Measurements from ENCODE around the gene ZSWIM1.
A peak's percentile ranks its signal among the peaks of the same experiment; 100 is the strongest.
"Not testable (repeated sequence)": the region's sequence is repeated elsewhere in the genome, so short reads cannot be mapped to it uniquely, and the experiment has no call there.

Gene ZSWIM1

GRCh38 chr20:45909817-45910669, 29.0 kb downstream of the ZSWIM1 start:
- DNase-seq: no peak

GRCh38 chr20:45910670-45911485, 29.9 kb downstream of the ZSWIM1 start:
- peak; percentile 97 for DNase-seq

- DNase-seq: peak; percentile 29
Measured at GRCh38 chr20:45911486-45912343, 30.7 kb downstream of the ZSWIM1 start, which contains the start of gene PLTP. TSS of gene PLTP (minus strand) at chr20:45912155. CDS start at chr20:45911452, 703 bp downstream.

GRCh38 chr20:45912344-45912682, 31.3 kb downstream of the ZSWIM1 start:
- no peak for DNase-seq

- no peak for DNase-seq
Measured at GRCh38 chr20:45913116-45913515, 32.1 kb downstream of the ZSWIM1 start.

- no peak for DNase-seq
Measured at GRCh38 chr20:45917790-45918141, 36.7 kb downstream of the ZSWIM1 start.

GRCh38 chr20:45918182-45918737, 37.2 kb downstream of the ZSWIM1 start:
- no peak for DNase-seq

GRCh38 chr20:45918779-45919537, 37.9 kb downstream of the ZSWIM1 start:
- no peak for DNase-seq

- no peak for DNase-seq
Measured at GRCh38 chr20:45919542-45920399, 38.7 kb downstream of the ZSWIM1 start.

- no peak for DNase-seq
Measured at GRCh38 chr20:45920462-45921336, 39.7 kb downstream of the ZSWIM1 start.

GRCh38 chr20:45921337-45922189, 40.5 kb downstream of the ZSWIM1 start:
- no peak for DNase-seq

GRCh38 chr20:45924391-45925261, 43.6 kb downstream of the ZSWIM1 start:
- no peak for DNase-seq

- no peak for DNase-seq
Measured at GRCh38 chr20:45925821-45926506, 44.9 kb downstream of the ZSWIM1 start.

GRCh38 chr20:45926731-45927070, 45.7 kb downstream of the ZSWIM1 start:
- DNase-seq: no peak

GRCh38 chr20:45927071-45927878, 46.2 kb downstream of the ZSWIM1 start:
- no peak for DNase-seq

- DNase-seq: not testable (repeated sequence)
Measured at GRCh38 chr20:45931680-45932079, 50.7 kb downstream of the ZSWIM1 start.

Measured in GF-D8 (cell line).